Stimulated activated naive CD8-positive, alpha-beta T cell treated with anti-CD3 and anti-CD28 coated beads, Interleukin-15, amount 100 ng/mL, for 72 hours (primary cell): Measurements from ENCODE around the gene OR8J1.
A peak's percentile ranks its signal among the peaks of the same experiment; 100 is the strongest.
"Not testable (repeated sequence)": the region's sequence is repeated elsewhere in the genome, so short reads cannot be mapped to it uniquely, and the experiment has no call there.

Experiments used
- ATAC-seq: fragments of 150-1000 bp; cut with Tn5 transposase; 2 replicates; pipeline ENCODE4 v1.10.0; 2021; ENCODE audit warnings: mild to moderate bottlenecking, moderate library complexity
- DNase-seq, 2 donors: peaks; one replicate each; pipeline ENCODE4 v3.0.0; 2021 to 2022
- H3K27ac Mint-ChIP-seq, 2 donors: one replicate each; pipeline ENCODE4 v1.8.0; 2022; ENCODE audit warnings: mild to moderate bottlenecking in 2 of 2, mixed read lengths in 2 of 2, moderate library complexity in 2 of 2
- H3K27me3 Mint-ChIP-seq: one replicate; pipeline ENCODE4 v1.8.0; 2022; ENCODE audit warnings: mixed read lengths
- H3K4me1 Mint-ChIP-seq: one replicate; pipeline ENCODE4 v1.8.0; 2022; ENCODE audit warnings: mild to moderate bottlenecking, mixed read lengths
- H3K4me3 Mint-ChIP-seq, 2 donors: one replicate each; pipeline ENCODE4 v1.8.0; 2022; ENCODE audit warnings: mild to moderate bottlenecking in 2 of 2, mixed read lengths in 2 of 2, moderate library complexity in 1 of 2
- H3K9me3 Mint-ChIP-seq, 2 donors: one replicate each; pipeline ENCODE4 v1.8.0; 2022; ENCODE audit warnings: mixed read lengths in 2 of 2

Gene OR8J1, protein sequence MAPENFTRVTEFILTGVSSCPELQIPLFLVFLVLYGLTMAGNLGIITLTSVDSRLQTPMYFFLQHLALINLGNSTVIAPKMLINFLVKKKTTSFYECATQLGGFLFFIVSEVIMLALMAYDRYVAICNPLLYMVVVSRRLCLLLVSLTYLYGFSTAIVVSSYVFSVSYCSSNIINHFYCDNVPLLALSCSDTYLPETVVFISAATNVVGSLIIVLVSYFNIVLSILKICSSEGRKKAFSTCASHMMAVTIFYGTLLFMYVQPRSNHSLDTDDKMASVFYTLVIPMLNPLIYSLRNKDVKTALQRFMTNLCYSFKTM

DNA sequence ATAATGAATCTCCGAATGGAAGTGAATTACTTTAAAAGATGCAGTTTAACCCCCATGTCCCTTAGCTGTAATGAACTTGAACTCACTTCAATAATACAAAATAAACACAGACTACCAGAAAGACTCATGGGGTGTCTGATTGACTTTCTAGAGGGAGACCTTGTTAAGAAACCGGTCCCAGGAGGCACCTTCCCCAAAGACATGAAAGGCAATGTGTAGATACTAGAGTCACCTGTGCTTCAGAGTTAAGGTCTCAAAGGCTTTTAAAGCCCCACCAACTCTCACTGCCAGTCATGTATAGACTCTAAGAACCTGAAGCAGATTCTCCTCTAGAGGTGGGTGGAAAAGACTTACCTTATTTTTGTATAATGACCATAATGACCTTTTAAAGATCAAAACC, at the start of gene OR8J1:
OR8J1 (plus strand) TSS at position 301 of the 400 bp plus-strand sequence. CDS start 5,956 bp downstream, outside the sequence.
- H3K9me3 Mint-ChIP-seq = peaks cover 0 to 8% of the 10 kb centered on the region in 2 donors
- ATAC-seq (no peak), DNase-seq (no peak)
- H3K27me3 Mint-ChIP-seq = no peaks in the 10 kb centered on the region
- no peak within 1 kb of the TSS for H3K27ac Mint-ChIP-seq
- no peak within 1 kb of the TSS for H3K4me3 Mint-ChIP-seq
- H3K4me1 Mint-ChIP-seq = no peaks in the 10 kb centered on the region

DNA sequence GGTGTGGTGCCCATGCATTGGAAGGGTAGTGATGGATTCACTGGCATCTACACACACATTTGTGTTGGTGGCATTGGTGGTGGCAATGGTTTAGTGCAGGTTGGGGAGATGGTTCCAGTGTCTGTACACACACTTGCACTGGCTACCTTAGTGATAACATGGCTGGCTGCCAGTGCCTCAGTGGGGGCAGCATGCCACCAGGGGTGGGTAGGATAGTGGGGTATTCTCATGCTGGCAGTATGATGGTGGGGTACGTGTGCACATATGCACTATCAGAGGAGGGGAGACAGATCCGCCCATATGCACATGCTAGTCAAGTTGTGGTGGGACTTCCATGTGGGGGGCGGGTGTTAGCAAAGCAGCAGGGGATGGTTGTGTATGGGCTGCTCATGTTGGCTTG, 46.3 kb upstream of the OR8J1 start:
- Mint-ChIP-seq H3K27me3 (no peaks in the 10 kb centered on the region), H3K27ac (no peak overlapping the region), H3K4me3 (no peak overlapping the region), H3K9me3 (peaks cover 18 to 37% of the 10 kb centered on the region in 2 donors), H3K4me1 (no peaks in the 10 kb centered on the region)
- no peak for DNase-seq
- ATAC-seq = no peak

DNA sequence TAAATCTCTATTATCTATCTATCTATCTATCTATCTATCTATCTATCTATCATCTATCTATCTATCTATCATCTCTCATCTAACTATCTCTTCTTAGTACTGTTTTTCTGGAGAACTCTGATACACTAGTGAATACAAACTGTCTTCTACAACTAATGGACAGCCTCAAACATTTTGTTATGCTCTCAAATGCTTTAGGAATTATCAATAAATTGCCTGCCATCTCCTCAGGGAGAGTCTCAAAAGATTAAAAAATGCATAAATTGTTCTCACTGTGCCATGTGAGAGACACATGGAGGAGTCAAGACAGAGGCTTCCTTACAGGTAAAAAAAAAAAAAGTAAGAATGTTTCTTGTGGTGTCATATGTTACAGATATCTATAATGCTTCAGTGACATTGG, 39.2 kb upstream of the OR8J1 start, which contains the start of gene OR8K3:
OR8K3 (plus strand) TSS at position 301 of the 400 bp plus-strand sequence. CDS start 3,163 bp downstream, outside the sequence.
- DNase-seq = no peak
- H3K27me3 Mint-ChIP-seq = no peaks in the 10 kb centered on the region
- no peaks in the 10 kb centered on the region for H3K4me1 Mint-ChIP-seq
- peaks cover 0 to 5% of the 10 kb centered on the region in 2 donors for H3K9me3 Mint-ChIP-seq
- ATAC-seq = no peak
- no peak within 1 kb of the TSS for H3K4me3 Mint-ChIP-seq
- H3K27ac Mint-ChIP-seq = no peak within 1 kb of the TSS

DNA sequence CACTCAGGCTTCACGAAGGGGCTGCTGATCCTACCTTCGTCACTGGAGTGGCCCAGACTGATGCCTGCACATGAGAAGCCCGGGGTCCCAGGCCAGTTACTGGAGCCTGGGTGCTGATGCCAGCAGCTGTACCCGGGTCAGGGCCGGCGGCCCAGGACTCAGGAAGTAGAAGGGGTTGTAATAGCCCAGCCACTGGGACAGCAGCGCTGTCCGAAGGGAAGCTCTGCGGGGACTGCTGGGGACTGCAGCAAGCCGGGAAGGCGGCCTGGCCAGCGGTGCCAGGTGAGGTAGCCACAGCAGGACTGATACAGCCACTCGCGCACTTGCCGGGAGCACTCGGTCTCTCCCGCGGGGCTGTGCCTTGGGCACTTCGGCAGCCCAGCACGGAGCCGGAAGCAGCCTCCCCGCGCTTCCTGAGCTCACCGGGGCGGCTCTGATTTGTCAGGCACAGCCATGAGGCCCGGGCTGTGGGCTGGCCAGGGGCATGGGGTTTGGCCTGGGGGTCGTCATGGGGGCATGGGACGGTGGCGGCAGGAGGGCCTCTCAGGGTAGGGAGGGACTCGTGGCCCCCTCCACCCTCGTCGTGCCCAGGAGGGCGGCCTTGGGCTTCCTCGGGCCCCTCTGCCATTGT, 22.1 kb upstream of the OR8J1 start:
- no peaks in the 10 kb centered on the region for H3K27me3 Mint-ChIP-seq
- H3K9me3 Mint-ChIP-seq = peaks cover 4 to 9% of the 10 kb centered on the region in 2 donors
- DNase-seq = no peak
- ATAC-seq = no peak
- H3K4me1 Mint-ChIP-seq = no peaks in the 10 kb centered on the region
- no peak overlapping the region for H3K27ac Mint-ChIP-seq
- no peak overlapping the region for H3K4me3 Mint-ChIP-seq

DNA sequence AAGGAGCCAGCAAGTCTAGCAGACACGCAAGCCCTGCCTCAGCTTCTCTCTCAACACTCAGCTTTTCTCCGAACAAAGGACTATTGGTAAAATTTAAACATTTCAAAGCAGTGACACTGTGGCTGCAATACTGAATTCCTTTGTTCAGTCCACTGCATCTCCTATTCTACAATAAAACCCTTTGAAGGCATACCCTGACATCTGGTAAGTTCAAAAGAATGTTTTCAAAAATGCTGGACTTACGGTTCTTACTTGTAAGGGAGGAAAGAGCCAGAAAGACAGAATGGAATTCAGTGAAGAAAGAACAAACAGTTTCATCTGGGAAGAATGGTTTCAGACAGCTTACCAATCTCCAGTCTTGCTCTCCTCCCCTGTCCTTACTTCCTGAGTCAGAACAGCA, 20.9 kb upstream of the OR8J1 start:
- no peaks in the 10 kb centered on the region for H3K4me1 Mint-ChIP-seq
- peaks cover 4 to 9% of the 10 kb centered on the region in 2 donors for H3K9me3 Mint-ChIP-seq
- no peaks in the 10 kb centered on the region for H3K27me3 Mint-ChIP-seq
- ATAC-seq (no peak), DNase-seq (no peak)
- H3K27ac Mint-ChIP-seq = no peak overlapping the region
- H3K4me3 Mint-ChIP-seq = no peak overlapping the region

DNA sequence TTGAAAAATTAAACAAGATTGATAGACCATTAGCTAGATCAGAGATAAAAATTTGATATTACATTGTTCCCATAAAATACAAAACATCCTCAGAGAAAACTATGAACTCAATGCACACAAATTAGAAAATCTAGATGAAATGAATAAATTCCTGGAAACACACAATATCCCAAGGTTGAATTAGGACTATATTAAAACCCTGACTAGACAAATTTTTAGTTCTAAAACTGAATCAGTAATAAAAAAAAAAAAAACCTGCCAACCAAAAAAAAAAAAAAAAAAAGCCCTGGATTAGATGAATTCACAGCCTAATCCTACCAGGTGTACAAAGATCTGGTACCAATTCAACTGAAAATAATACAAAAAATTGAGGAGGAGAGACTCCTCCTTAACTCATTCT, 13.8 kb upstream of the OR8J1 start:
- Mint-ChIP-seq H3K27me3 (no peaks in the 10 kb centered on the region), H3K4me1 (no peaks in the 10 kb centered on the region), H3K27ac (no peak overlapping the region), H3K4me3 (no peak overlapping the region), H3K9me3 (peaks cover 8 to 15% of the 10 kb centered on the region in 2 donors)
- ATAC-seq (no peak), DNase-seq (no peak)

DNA sequence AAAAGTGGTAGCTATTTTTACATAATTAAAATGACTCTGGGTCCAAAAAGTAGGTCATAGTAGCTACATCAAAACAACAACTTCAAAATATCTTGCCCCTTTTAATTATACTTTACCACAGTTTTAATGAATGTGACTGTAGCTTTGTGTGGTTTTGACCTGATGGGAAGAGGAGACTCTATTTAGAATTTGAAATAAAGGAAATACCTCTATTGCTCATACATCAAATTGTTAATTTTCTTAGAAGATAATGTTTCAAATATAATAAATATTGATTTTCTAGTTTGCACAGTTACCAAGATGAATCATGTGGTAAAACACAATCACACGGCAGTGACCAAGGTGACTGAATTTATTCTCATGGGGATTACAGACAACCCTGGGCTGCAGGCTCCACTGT, 8.4 kb upstream of the OR8J1 start, which contains the start of gene OR8K1:
OR8K1 (plus strand) TSS at position 301 of the 400 bp plus-strand sequence; CDS start at position 301, 0 bp downstream.
- peak within 1 kb of the TSS in 1 of 2 donors; percentile 65 for H3K27ac Mint-ChIP-seq
- ATAC-seq (no peak), DNase-seq (no peak)
- H3K27me3 Mint-ChIP-seq = no peaks in the 10 kb centered on the region
- H3K4me3 Mint-ChIP-seq = no peak within 1 kb of the TSS
- H3K9me3 Mint-ChIP-seq = peaks cover 17 to 18% of the 10 kb centered on the region in 2 donors
- H3K4me1 Mint-ChIP-seq = no peaks in the 10 kb centered on the region

DNA sequence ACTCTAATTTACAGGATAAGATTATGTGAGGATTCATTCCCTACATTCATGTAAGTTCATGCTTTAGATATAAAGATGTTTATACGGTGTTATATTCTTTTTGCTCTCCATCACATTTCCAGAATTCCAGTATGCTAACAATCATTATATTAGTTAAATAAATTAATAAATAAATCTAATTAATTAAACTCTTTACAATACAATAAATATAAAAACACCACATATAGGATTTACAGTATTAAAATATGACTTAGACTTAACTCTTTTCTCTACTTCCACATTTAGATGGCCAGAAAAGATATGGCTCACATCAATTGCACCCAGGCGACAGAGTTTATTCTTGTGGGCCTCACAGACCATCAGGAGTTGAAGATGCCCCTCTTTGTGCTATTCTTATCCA, 21.2 kb downstream of the OR8J1 start, which contains the start of gene OR8U1:
OR8U1 (plus strand) TSS at position 301 of the 400 bp plus-strand sequence; CDS start at position 301, 0 bp downstream.
- H3K4me3 Mint-ChIP-seq = no peak within 1 kb of the TSS

DNA sequence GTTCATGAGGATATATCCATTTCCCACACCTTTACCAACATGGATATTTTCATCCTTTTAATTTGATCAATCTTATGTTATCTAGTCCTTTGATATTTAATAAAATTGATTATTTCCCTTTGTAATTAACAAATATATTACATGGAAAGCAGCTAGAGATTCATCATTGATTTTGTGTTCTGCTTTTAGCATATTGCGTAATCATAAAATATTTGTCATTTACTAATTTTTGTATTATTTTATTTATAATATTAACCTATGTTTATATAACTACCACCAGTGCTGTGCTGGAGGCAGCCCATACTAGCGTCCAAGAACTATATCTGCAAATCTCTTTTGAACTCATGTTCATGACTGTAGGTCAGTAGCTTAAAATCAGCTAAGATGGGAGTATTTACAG, 26.0 kb downstream of the OR8J1 start:
- ATAC-seq (no peak), DNase-seq (no peak)
- peaks cover 9 to 24% of the 10 kb centered on the region in 2 donors for H3K9me3 Mint-ChIP-seq
- no peaks in the 10 kb centered on the region for H3K4me1 Mint-ChIP-seq
- no peak overlapping the region for H3K4me3 Mint-ChIP-seq
- no peak overlapping the region for H3K27ac Mint-ChIP-seq
- H3K27me3 Mint-ChIP-seq = no peaks in the 10 kb centered on the region

More for the DNA sequence above, 21.2 kb downstream of the OR8J1 start, which contains the start of gene OR8U1:
- DNase-seq (no peak), ATAC-seq (no peak)
- no peaks in the 10 kb centered on the region for H3K27me3 Mint-ChIP-seq
- no peak within 1 kb of the TSS for H3K27ac Mint-ChIP-seq
- no peaks in the 10 kb centered on the region for H3K4me1 Mint-ChIP-seq
- H3K9me3 Mint-ChIP-seq = peaks cover 14 to 18% of the 10 kb centered on the region in 2 donors

DNA sequence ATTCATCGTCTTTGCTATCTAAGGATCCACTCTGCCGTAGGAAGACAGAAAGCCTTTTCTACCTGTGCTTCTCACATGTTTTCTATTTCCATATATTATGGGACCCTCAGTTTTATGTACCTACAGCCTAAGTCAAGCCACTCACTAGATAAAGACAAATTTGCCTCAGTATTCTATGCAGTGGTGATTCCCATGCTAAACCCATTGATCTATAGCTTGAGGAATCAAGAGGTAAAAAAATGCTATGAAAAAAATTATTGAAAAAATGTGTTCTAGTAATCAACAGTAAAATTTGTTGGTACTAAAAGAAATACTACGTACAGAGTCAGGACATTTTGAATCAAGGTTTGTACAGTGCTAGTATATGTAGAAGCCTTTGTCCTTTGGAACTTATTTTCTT, 40.3 kb downstream of the OR8J1 start:
- Mint-ChIP-seq H3K27me3 (no peaks in the 10 kb centered on the region), H3K4me3 (no peak overlapping the region), H3K27ac (no peak overlapping the region), H3K4me1 (no peaks in the 10 kb centered on the region), H3K9me3 (peaks cover 0 to 8% of the 10 kb centered on the region in 2 donors)
- DNase-seq (no peak), ATAC-seq (no peak)

DNA sequence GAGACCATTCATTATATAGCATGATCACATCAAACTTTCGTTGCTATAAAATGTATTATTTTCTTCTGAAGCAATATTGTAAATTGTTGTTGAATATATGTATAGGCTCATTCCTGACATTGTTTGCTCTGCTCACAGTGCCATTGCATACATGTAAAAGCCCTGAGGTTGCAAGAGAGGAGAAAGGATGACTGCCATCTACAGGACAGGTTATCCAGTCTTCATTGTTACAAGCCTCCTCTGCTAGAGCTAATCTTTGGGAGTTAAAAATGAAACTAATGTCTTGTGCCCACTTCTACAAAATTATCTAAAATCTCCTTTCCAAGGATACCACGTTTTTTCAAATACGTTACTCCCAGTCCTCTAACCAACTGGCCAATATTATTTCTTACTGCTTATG, 42.0 kb downstream of the OR8J1 start:
- Mint-ChIP-seq H3K27ac (no peak overlapping the region), H3K4me1 (no peaks in the 10 kb centered on the region), H3K4me3 (no peak overlapping the region), H3K9me3 (peaks cover 0 to 8% of the 10 kb centered on the region in 2 donors), H3K27me3 (no peaks in the 10 kb centered on the region)
- no peak for DNase-seq
- ATAC-seq = no peak

DNA sequence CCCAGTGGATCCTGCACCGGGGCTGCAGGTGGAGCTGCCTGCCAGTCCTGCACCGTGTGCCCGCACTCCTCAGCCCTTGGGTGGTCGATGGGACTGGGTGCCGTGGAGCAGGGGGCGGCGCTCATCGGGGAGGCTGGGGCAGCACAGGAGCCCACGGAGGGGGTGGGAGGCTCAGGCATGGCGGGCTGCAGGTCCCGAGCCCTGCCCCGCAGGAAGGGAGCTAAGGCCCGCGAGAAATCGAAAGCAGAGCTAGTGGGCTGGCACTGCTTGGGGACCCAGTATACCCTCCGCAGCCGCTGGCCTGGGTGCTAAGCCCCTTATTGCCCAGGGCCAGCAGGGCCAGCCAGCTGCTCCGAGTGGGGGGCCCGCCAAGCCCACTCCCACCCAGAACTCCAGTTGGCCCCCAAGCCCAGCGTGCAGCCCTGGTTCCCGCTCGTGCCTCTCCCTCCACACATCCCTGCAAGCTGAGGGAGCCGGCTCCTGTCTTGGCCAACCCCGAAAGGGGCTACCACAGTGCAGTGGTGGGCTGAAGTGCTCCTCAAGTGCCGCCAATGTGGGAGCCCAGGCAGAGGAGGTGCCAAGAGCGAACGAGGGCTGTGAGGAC, 47.9 kb downstream of the OR8J1 start:
- not testable (repeated sequence) for H3K9me3 Mint-ChIP-seq, DNase-seq, ATAC-seq, H3K27me3 Mint-ChIP-seq, H3K4me1 Mint-ChIP-seq, H3K27ac Mint-ChIP-seq, H3K4me3 Mint-ChIP-seq

DNA sequence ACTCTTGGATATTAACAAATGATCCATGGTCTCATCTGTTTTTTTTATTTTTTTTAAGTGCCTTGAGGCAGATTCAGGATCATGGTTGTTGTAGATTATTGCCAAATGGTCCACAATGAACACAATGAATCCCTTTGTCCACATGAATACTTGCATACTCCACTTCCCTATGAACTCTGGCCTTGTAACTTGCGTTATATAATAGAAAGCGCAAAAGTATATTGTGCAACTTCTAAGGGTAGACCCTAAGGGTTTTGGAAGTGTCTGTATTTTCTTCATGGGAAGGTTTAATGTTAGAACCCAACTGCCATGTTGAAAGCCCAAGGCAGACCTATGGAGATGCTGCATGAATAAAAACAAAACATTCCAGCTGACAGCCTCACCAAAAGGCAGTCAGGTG, 50.3 kb downstream of the OR8J1 start:
- ATAC-seq (no peak), DNase-seq (no peak)
- H3K27me3 Mint-ChIP-seq = no peaks in the 10 kb centered on the region
- H3K9me3 Mint-ChIP-seq = peaks cover 15 to 19% of the 10 kb centered on the region in 2 donors
- H3K4me1 Mint-ChIP-seq = no peaks in the 10 kb centered on the region
- H3K27ac Mint-ChIP-seq = no peak overlapping the region
- no peak overlapping the region for H3K4me3 Mint-ChIP-seq

DNA sequence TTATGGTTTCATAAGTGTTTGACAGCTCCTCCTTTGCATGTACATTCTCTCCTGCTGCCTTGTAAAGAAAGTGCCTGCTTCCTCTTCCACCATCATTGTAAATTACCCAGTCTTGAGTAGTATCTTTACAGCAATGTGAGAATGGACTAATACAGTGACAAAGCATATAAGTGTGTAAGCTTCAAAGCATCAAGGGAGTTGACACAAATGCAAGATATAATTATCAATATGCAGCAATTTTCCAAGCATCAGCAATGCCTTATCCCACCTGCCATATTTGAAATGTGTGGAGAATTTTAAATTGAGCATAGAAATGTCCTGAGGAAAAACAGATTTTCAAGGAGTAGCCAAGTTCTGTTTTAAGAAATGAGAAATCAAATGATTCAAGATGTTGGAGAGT, 56.7 kb downstream of the OR8J1 start:
- DNase-seq = no peak
- Mint-ChIP-seq H3K9me3 (peaks cover 15 to 25% of the 10 kb centered on the region in 2 donors), H3K27ac (no peak overlapping the region), H3K27me3 (no peaks in the 10 kb centered on the region), H3K4me1 (no peaks in the 10 kb centered on the region), H3K4me3 (no peak overlapping the region)
- ATAC-seq = no peak
